DMS153 (cell line): ENCODE results near the gene GSG1.

ENCODE experiments used
- DNase-seq: peaks from one replicate; lab custom pipeline; 2025; lab: John Stamatoyannopoulos, UW

The GSG1 gene

GRCh38 chr12:13103391-13104033, at the start of gene GSG1:
GSG1 (minus strand) TSS chr12:13103667; CDS start chr12:13103512, 155 bp downstream.
- no peak for DNase-seq

- no peak for DNase-seq
These were observed 49.7 kb upstream of the GSG1 start for GRCh38 chr12:13153180-13153579.

DNA sequence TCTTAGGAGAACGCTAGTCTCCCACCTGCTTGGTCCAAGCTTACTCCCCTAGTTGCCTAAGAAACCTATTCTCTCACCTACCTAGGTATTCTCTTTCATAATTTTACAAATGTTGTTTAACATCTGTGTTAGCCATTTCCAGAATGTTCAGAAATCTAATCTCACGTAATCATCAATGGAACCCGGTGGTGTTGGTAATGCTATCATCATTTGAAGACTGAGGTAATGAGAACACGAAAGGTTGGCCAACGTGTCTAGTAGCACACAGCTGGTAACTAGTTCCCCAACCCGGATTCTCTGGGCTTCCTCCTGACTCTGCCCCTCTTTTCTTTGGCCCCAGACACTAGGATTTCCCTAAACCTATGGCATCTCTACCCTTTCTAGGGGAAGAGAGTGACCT, 49.3 kb upstream of the GSG1 start:
- no peak for DNase-seq

GRCh38 chr12:13152281-13152680, 48.8 kb upstream of the GSG1 start:
- no peak for DNase-seq

DNA sequence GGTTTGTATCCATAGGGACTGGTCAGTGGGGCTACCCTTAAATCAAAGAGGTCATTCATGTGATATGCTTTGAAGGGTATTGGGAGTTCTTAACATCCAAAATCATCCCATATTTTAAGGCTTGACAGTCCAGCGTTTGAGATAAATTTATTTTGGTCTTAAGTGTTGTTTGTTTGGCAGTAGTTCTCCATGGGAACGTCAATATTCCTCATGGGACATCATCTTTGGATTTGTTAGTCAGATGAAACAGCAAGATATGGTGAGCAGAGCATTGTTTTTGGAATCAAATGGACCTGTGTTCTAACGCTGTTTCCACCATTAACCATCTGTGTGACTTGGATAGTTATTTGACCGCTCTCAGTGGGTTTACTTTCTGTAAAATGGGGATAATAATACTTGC, 45.9 kb upstream of the GSG1 start:
- no peak for DNase-seq

DNA sequence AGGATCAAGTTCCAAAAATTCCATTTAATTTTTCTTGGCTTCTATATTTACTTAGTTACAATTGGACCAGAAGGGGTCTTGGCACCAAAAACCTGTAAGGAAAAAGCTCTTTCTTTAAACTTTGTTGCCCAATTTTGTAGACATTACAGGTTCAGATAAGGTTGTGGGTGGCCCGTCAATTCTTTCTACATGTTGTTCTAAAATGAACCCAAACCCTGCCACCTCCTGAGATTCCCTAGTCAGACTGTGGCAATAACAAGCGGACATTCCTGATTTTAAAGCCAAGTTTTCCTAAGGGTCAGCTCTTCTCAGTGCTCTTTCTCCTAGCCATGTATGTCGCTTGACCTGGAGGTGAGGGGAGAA, 45.0 kb upstream of the GSG1 start:
- DNase-seq = no peak

GRCh38 chr12:13147688-13148484, 44.4 kb upstream of the GSG1 start:
- no peak for DNase-seq

DNA sequence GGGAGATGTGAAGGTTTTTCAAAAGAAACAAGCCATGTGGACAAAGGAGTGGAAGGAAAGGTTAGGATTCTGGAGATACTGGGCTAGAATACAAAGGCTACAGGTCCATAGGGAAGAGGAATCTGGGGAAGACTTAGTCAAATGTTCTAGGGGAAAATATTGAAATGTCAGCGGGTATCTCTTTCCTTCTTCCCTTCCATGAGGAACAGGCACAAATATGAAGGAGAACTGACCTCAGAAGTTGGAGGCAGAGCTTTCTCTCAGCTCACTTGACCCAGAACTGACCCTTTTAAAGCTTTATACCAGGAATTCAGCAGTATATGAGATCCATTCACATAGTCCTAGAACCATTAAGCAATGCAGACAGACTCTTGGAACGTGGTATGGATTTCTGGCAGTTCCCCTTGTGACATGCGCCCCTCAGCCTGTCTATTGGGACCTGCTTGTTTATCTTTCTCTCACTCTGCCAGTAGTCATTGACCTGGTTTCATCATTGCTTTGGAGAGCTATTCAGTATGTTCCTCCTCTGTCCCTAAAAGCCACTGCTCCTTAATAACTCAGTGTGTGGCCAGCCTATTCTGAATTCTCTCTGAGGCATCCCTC, 43.0 kb upstream of the GSG1 start:
- no peak for DNase-seq

DNA sequence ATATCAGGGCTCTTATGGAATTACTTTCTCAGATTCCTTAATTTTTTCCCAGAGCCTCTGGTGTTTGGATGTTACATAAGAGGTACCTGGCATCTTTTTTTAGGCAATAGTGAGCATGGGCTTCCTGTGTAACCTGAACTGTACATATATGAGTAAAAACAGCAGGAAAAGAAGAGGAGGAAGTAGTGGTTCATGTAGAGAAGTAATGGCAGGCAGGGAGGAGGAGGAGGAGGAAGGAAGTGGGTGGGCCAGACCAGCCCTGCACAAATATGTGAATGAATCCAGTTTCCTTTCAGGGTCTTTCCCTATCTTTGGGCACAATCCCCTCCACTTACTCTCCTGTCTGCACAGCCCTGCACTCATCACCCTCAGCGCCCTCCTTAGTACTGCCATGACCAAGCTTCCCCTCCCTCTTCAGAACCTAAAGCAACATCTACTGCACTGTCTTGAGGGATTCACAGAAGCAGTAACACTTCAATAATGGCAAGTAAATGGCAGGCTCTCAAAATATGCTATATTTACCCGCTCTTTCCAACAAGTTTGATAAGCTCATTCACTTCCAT, 40.9 kb upstream of the GSG1 start:
- DNase-seq = no peak

DNA sequence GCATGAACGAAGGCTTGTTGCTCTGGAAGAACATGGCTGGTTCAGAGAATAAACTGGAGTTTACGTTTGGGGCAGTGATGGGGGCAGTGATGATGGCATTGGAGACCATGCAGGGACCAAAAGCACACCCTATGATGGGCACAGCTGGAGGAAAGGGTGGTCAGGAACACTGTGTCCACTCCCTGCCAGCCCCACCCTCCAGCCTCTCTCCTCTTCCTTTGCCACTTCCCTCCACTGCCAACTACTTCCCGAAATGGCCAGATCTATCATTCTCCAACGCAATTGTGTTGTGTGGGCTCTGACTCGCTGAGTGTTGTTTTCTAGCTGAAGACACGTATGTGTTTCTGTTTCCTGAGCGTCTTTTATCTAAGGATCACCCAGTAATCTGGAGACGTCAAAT, 39.3 kb upstream of the GSG1 start:
- no peak for DNase-seq

DNA sequence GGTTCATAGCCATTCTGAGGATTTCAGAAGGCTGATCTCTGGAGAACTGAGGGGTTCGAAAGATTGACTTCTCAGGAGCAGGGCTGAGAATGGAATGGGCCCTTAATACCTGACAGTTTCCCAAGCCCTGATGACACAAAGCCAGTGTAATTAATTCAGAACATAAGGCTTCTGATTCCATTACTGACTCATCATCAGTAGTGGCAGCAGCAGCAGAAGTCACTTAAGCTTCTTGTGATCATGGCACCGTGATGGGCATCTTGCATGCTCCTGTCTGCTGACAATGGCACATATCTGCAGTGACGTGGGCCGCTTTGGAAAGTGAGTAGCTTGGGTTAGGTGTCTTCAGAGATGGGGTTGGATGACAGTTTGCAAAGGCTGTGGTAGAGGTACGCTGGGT, 38.2 kb upstream of the GSG1 start:
- no peak for DNase-seq

DNA sequence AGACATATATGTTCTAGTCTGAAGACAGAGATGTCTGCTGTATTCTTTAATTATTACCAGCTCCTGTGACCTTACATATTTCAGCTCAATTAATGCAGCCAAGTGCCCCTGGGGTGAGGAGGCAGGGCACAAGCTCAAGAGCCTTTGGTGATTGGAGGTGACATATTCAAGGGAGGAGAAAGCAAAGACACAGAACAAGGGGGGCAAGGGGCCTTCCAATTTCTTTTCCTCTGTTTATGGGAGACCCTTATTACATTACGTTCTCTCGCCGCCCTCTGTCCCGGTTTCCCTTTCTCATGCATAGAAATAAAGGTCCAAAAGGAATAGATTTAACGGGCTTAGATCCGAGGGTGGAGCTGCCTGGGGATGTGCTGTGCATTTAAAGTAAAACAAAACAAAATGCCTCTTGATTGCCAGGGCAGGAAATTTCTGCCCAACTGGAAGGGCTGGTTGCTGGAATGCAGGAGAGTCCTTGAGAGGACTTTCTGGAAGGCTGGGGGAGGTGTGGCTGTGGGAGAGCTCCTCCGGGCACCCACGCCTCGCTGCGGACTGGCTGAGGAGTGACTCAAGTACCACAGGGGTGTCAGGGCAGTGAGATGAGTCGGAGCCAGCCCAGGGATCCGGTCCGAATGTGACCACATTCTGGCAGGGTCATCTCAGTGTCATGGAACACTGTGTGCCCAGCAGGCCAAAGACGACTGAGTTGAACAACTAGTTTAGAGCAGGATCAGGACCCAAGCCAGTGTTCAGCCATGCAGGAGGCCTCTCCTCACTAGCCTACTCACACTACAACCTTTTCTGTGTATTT, 32.1 kb upstream of the GSG1 start:
- DNase-seq = no peak

DNA sequence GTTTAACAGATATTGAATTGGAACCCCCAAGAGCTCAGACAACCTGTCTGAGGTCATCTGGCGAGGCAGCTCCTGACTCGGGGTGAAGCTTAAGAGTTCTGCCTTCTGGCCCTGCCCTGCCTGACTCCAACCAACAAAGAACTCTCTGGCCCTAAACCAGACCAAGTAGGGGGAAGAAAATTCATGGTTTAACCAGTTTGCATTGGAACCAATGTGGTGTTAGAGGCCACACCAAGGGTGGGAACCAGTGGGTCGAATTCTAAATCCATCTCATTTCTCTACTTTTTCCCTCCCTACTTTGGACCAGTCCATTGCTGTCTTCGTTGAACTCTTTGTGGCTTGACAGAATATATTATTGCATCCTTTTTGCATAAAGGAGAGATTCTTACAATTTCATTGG, 30.4 kb upstream of the GSG1 start:
- DNase-seq = no peak

DNA sequence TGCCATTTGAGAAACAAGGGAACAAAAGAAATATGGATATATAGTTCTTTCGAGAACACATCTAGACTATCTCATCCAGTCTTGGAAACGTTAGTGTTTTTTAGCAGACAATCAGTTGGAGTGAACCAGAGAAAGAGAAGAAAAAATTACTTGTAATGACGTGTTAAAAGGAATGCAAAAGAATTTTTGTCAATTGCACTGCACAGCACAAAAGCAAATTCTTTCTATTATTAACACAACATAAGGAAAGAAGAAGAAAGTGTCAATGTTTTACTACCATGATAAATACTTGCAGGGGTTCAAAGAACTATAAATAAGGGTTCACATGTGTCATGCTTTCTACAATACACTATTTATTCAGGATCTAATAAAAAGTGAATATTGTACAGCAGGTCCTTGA, 27.5 kb upstream of the GSG1 start:
- DNase-seq = no peak

- DNase-seq = no peak
These were observed 25.0 kb upstream of the GSG1 start for GRCh38 chr12:13128291-13128965.

DNA sequence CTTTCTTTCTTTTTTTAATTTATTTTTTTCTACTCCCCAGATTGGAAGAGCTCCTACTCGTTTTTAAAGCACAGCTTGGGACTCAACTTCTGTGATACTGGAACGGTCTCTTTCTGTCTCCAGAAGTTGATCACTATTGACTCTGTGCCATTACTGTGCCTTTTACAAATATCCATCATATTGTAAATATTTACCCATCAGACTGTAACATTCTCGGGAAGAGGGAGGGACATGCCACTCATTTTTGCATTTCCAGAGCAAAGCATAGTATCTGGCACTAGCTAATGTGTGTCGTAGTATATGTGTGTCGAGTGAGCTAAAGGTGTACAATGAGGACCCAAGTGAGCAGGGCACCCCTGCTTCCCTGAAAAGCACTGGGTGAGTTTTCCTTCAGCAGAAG, 24.0 kb upstream of the GSG1 start:
- DNase-seq = no peak

DNA sequence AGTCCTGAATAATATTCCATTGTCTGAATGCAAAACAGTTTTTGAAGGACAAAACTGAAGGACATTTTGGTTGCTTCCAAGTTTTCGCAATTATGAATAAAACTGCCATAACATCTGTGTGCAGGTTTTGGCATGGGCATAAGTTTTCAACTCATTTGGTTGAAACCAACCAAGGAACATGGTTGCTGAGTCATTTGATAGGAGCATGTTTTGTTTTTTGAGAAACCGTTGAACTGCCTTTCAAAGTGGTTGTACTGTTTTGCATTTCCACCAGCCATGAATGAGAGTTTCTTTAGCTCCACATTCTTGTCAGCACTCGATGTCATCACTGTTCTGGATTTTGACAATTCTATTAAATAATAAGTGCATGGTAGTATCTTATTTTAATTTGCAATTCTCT, 23.0 kb upstream of the GSG1 start:
- DNase-seq = no peak

- DNase-seq = no peak
These were observed 22.5 kb upstream of the GSG1 start for GRCh38 chr12:13125996-13126395.

DNA sequence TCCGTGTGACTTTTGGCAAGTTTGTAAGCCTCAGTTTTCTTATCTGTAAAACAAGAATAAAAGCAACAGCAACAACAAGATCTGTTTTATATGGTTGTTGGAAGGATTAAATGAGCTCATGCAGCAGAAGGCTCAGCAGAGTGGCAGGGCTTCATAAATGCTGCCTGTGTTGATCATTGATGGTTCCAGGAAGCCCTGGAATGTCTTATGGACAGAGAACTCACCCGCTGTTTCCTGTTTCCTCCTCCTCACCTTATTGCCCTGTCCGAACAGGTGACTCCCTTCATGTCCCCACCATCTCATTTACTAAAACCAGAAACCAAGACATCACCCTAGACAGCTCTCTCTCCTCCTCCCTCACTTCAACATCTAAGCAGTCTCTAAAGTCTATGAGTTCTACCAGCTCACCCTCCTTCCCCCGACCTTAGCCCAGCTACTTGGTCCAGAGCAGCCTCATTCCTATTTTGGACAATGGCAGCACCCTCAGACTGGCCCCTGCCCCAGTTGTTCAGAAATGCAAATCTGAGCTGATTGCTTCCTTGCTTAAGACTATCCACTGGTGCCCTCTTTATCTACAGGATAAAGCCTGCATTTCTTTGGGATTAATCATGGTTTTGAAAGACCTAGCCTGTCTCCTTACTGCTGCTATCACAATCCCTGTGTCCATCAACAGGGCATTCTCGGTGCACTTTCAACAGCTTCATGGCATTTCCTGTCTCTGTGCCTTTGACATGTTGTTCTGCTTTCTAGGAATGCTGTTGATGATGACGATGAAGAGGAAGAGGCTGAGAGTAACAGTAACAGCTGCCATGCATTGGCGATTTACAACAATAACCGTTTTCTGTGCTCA, 21.4 kb upstream of the GSG1 start:
- DNase-seq = no peak

- DNase-seq = no peak
These were observed 18.1 kb upstream of the GSG1 start for GRCh38 chr12:13121568-13121967.

DNA sequence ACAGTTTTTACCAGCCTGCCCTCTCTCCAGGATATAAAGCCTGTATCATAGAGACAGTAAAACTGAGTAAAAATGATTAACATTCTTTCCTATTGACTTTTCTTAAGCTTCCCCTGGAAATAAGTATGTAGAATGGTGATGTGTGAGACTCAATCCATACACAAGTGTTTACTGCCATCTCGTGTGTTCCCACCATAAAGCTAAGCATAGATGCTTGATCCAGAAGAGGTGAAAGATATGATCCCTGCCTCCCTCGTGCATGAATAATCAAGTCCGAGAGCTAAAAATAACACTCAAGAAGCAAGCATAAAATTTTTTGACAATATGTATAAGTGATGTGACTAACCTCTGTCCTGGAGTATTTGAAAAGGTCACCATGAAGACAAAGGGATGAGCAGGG, 16.9 kb upstream of the GSG1 start:
- DNase-seq = no peak
